Spleen (tissue), 11 donors: ENCODE results near the gene RAE1. TPM values are rescaled to one million over a fixed set of nuclear protein-coding genes. Genes with fewer than 3 reads are reported as not detected.

Experiments
- DNase-seq: peaks from one replicate; pipeline ENCODE4 v3.0.0-alpha.2; 2020
- H3K27ac ChIP-seq, 8 donors: fragments of 200-600 bp; sonication (generic) in 7 of 8; 1 replicate in 4 of 8; 2 replicates in 4 of 8; pipeline versions ENCODE4 v1.5.0 to v1.8.0; 2016 to 2021; ENCODE audit warnings: inconsistent platforms in 4 of 8, mild to moderate bottlenecking in 4 of 8, moderate library complexity in 1 of 8
- H3K27me3 ChIP-seq, 7 donors: fragments of 200-600 bp; sonication (generic) in 6 of 7; replicated peaks in 1 of 7; 1 replicate in 4 of 7; 2 replicates in 3 of 7; pipeline versions ENCODE4 v1.5.0 to v1.8.0; 2016 to 2021; ENCODE audit warnings: inconsistent platforms in 3 of 7, mild to moderate bottlenecking in 1 of 7
- H3K36me3 ChIP-seq, 6 donors: fragments of 200-600 bp; sonication (generic) in 5 of 6; 1 replicate in 4 of 6; 2 replicates in 2 of 6; pipeline versions ENCODE4 v1.5.0 to v1.8.0; 2016 to 2021; ENCODE audit warnings: inconsistent platforms in 2 of 6
- H3K4me1 ChIP-seq, 6 donors: fragments of 200-600 bp; sonication (generic) in 5 of 6; 1 replicate in 3 of 6; 2 replicates in 3 of 6; pipeline versions ENCODE4 v1.5.0 to v1.8.0; 2016 to 2021; ENCODE audit warnings: inconsistent platforms in 3 of 6
- H3K4me3 ChIP-seq, 8 donors: fragments of 200-600 bp; sonication (generic) in 7 of 8; 1 replicate in 4 of 8; 2 replicates in 4 of 8; pipeline versions ENCODE4 v1.5.0 to v1.8.0; 2016 to 2021; ENCODE audit warnings: inconsistent platforms in 4 of 8, mild to moderate bottlenecking in 4 of 8, moderate library complexity in 2 of 8
- H3K9me3 ChIP-seq, 8 donors: fragments of 200-600 bp; sonication (generic) in 7 of 8; 1 replicate in 4 of 8; 2 replicates in 4 of 8; pipeline versions ENCODE4 v1.5.0 to v1.8.0; 2016 to 2021; ENCODE audit warnings: inconsistent platforms in 4 of 8
- CTCF ChIP-seq, 11 experiments: fragments of 200-600 bp in 7 of 11; fragments of 450-650 bp in 4 of 11; sonication (generic) in 4 of 11; IDR thresholded peaks in 8 of 11; conservative IDR thresholded peaks in 3 of 11; 1 replicate in 7 of 11; 2 replicates in 4 of 11; pipeline versions ENCODE4 v1.4.0 to v1.8.0; 2016 to 2021; ENCODE audit warnings: antibody characterized with exemption in 11 of 11, inconsistent platforms in 4 of 11, mild to moderate bottlenecking in 1 of 11
- POLR2A ChIP-seq, 3 donors: fragments of 450-650 bp; IDR thresholded peaks; one replicate each; pipeline ENCODE4 v1.5.1; 2017; ENCODE audit warnings: antibody characterized with exemption in 3 of 3, mild to moderate bottlenecking in 1 of 3
- POLR2AphosphoS5 ChIP-seq, 3 donors: sonication (generic); formaldehyde crosslinking; IDR thresholded peaks; one replicate each; pipeline ENCODE4 v1.5.1; 2017; ENCODE audit warnings: antibody characterized with exemption in 3 of 3
- WGBS, 5 donors: extraction: QIAGEN DNeasy Blood & Tissue Kit in 3 of 5; methylation state at CpG; one replicate each; pipeline versions ENCODE4 v1.1.5 to v1.1.7; 2013 to 2018; 5-methylcytosine and 5-hydroxymethylcytosine counted together
- intact Hi-C: fragments of 100-400 bp; cut with DNase I; formaldehyde crosslinking; loops from one replicate; pipeline ENCODE4 v1.15.0; 2023; ENCODE audit warnings: low total_unique reads
- polyA plus RNA-seq, 3 donors: library from polyadenylated mRNA; stranded (reverse); fragments of 200-250 nt; gene quantifications; one replicate each; pipeline ENCODE4 v1.2.1, GENCODE V29; 2013
- total RNA-seq, 7 donors: library from RNA; depleted of rRNA in 3 of 7; stranded (reverse); fragments of >200 nt in 3 of 7; fragmentation: NEBNext Ultra II Directional in 4 of 7; extraction: Animal tissue kit (Norgen Biotek cat#: 25700) in 4 of 7; gene quantifications; one replicate each; pipeline versions ENCODE4 v1.1.0 to v1.2.1, GENCODE V29; 2016 to 2021
- donor health status: healthy with polysubstance abuse.
- donor health status: DM: no; HTN: no; CAD: no; lungs with moderate emphysema.
- donor health status: DM: no; HTN: no; CAD: no.
- donor health status: Bipolar disorder and iron deficiency.
- donor health status: healthy.
- donor health status: DM: no; HTN: no; CAD: no.
- donor health status: DM: yes; HTN: yes; CAD: no.

RAE1 gene
- total and polyA plus RNA-seq, 10 donors, result 16.2 to 41.3 (median 23.1) TPM

- Histone ChIP-seq H3K36me3 (peaks cover 0 to 44% (median 33%) of the 10 kb centered on the region in 6 donors), H3K27ac (peak overlapping the region in 1 of 8 donors; percentile 14), H3K27me3 (no peaks in the 10 kb centered on the region), H3K4me1 (peaks cover 4 to 56% (median 30%) of the 10 kb centered on the region in 6 donors), H3K9me3 (no peaks in the 10 kb centered on the region), H3K4me3 (no peak overlapping the region)
- peak; percentile 94 for DNase-seq
- TF ChIP-seq CTCF (IDR thresholded peaks at IDR 0.05 in 8 of 11, conservative IDR thresholded peaks at IDR 0.05 in 3 of 11) (peak; percentile 93 to 98 (median 95)), POLR2A (IDR thresholded peaks at IDR 0.05) (no peak), POLR2AphosphoS5 (IDR thresholded peaks at IDR 0.05) (peak in 1 of 3 donors; percentile 52)
- intact Hi-C loops, result loop anchor here (2.0 kb wide), 1 partner anchor 113 kb away; no protein-coding TSS in a partner anchor
- WGBS, 5 donors, result 48 to 57% (median 53%) methylated on average over 20 of the region's 20 CpGs
Observed at GRCh38 chr20:57381596-57382503, 30.8 kb downstream of the RAE1 start.

DNA sequence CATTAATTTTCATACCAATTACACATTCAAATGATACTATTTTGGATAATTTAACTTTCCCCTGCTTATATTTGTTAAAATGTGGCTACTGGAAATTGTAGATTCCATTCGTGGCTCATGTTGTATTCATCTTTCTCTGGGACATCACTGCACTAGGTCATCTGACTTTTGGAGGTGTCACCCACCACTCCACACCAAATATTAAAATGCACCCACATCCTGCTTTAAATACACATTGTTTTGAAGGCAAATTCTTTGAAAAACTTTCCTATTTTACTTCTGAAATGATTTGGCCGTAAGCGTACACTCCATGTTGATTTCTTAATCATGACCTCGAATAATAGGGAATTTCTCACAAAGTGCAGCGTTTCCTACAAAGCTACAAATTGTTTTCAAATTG, 31.5 kb downstream of the RAE1 start:
- H3K27me3 ChIP-seq, result no peaks in the 10 kb centered on the region
- H3K9me3 ChIP-seq, result no peaks in the 10 kb centered on the region
- 78 to 86% (median 80%) methylated on average over 5 of the region's 5 CpGs for WGBS, 5 donors
- H3K36me3 ChIP-seq, result peaks cover 0 to 44% (median 31%) of the 10 kb centered on the region in 6 donors
- peaks cover 4 to 52% (median 30%) of the 10 kb centered on the region in 6 donors for H3K4me1 ChIP-seq
- no peak for DNase-seq
- H3K27ac ChIP-seq, result peak overlapping the region in 1 of 8 donors; percentile 14
- no peak overlapping the region for H3K4me3 ChIP-seq
- no peak for TF ChIP-seq POLR2AphosphoS5 (IDR thresholded peaks at IDR 0.05)
- TF ChIP-seq CTCF (IDR thresholded peaks at IDR 0.05 in 8 of 11, conservative IDR thresholded peaks at IDR 0.05 in 3 of 11), result no peak
- no peak for TF ChIP-seq POLR2A (IDR thresholded peaks at IDR 0.05)
- intact Hi-C loops, result loop anchor here (2.0 kb wide), 1 partner anchor 112 kb away; no protein-coding TSS in a partner anchor

DNA sequence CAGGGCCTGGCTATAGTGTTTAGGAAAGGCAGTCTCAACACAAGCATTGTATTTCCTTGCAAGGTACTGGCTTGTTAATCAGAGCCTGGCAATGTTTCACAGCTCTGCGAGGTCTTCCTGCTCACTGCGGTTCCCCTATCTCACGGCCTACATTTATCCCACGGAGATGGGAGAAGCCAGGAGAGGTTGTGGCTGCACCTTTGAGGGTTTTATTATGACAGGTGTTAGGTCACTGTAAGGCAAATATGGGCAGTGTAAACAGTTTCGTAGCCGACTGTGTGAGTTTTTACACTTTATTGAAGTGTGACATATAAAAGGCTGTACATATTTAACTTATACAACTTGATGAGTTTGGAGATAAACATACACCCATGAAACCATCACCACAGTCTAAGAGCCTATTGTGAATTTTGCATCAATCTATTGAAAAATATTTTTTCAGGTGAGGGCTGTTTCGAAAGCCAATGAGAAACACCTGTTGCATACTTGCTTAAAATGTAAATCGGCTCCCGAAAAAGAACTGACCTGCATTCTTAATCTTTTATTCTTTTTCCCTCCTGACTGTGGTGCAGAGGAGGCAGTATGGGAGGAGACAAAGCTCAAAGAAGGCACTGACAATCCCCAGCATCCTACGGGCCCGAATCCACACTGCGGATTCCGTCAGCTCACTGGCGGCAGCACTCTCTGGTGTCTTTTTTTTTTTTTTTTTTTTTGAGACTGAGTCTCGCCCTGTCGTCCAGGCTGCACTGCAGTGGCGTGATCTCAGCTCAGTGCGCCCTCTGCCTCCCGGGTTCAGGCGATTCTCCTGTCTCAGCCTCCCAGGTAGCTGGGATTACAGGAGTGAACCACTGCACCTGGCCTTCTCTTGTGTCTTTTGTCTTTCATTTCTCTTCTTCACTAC, 32.6 kb downstream of the RAE1 start:
- Histone ChIP-seq H3K36me3 (peaks cover 0 to 44% (median 20%) of the 10 kb centered on the region in 6 donors), H3K27me3 (no peaks in the 10 kb centered on the region), H3K4me3 (no peak overlapping the region), H3K4me1 (peaks cover 4 to 61% (median 32%) of the 10 kb centered on the region in 6 donors), H3K27ac (peak overlapping the region in 4 of 8 donors; percentile 41 to 77 (median 46)), H3K9me3 (no peaks in the 10 kb centered on the region)
- WGBS, 5 donors, result 85 to 88% (median 87%) methylated on average over 19 to 20 of the region's 20 CpGs
- DNase-seq, result peak; percentile 46
- TF ChIP-seq CTCF (IDR thresholded peaks at IDR 0.05 in 8 of 11, conservative IDR thresholded peaks at IDR 0.05 in 3 of 11) (no peak), POLR2AphosphoS5 (IDR thresholded peaks at IDR 0.05) (no peak), POLR2A (IDR thresholded peaks at IDR 0.05) (no peak)
- intact Hi-C loops, result loop anchor here (2.0 kb wide), 1 partner anchor 111 kb away; no protein-coding TSS in a partner anchor
